ENCODE measurements around the gene TNFAIP2. TPM values are rescaled to one million over a fixed set of nuclear protein-coding genes. Genes with fewer than 3 reads are reported as not detected.

The TNFAIP2 gene
- total and polyA plus RNA-seq, 9 of the 15 experiments (the other 6 are each of a cell fraction or from before 2014, with no cell fraction given): 22.6 to 68.6 (median 44.6) TPM

GRCh38 chr14:103118018-103118662 lies 5.1 kb upstream of the TNFAIP2 start (continued):
- TF ChIP-seq NRF1 (conservative IDR thresholded peaks at IDR 0.05 in 1 of 2, IDR thresholded peaks at IDR 0.05 in 1 of 2) (no peak), USF2 (CRISPR knock-in tag; IDR thresholded peaks at IDR 0.05) (peak; percentile 75), E4F1 (CRISPR knock-in tag; IDR thresholded peaks at IDR 0.05; ENCODE audit: borderline replicate concordance) (no peak), STAT5A (IDR thresholded peaks at IDR 0.05; ENCODE audit: borderline replicate concordance, low read length) (no peak), MYC (IDR thresholded peaks at IDR 0.05; ENCODE audit: low read depth, low read length) (0 out of 2 replicates have a peak, but pooled peaks have one; percentile 13), MYC (CRISPR knock-in tag; IDR thresholded peaks at IDR 0.05; ENCODE audit: borderline replicate concordance, low read depth) (no peak), ZNF133 (CRISPR knock-in tag; IDR thresholded peaks at IDR 0.05) (no peak), NFIX (CRISPR knock-in tag; IDR thresholded peaks at IDR 0.05; ENCODE audit: low read depth) (no peak), ADNP (tag; IDR thresholded peaks at IDR 0.05) (no peak), RAD51 (IDR thresholded peaks at IDR 0.05; ENCODE audit: borderline replicate concordance, low read depth) (peak; percentile 65), THAP7 (CRISPR knock-in tag; IDR thresholded peaks at IDR 0.05) (no peak), BMI1 (IDR thresholded peaks at IDR 0.05; ENCODE audit: low read length) (no peak), HDAC1 (IDR thresholded peaks at IDR 0.05) (0 out of 4 replicates have a peak, but pooled peaks of 1 of the 2 experiments have one; percentile 37), ARID1B (IDR thresholded peaks at IDR 0.05) (no peak), MEIS2 (IDR thresholded peaks at IDR 0.05; ENCODE audit: partially characterized antibody) (no peak), L3MBTL2 (IDR thresholded peaks at IDR 0.05) (0 out of 2 replicates have a peak, but pooled peaks have one; percentile 38), RNF2 (IDR thresholded peaks at IDR 0.05) (no peak), ZNF436 (CRISPR knock-in tag; IDR thresholded peaks at IDR 0.05) (no peak), ZC3H8 (IDR thresholded peaks at IDR 0.05) (no peak), ZBTB49 (CRISPR knock-in tag; IDR thresholded peaks at IDR 0.05; ENCODE audit: borderline replicate concordance) (no peak), TARDBP (IDR thresholded peaks at IDR 0.05) (no peak), CXXC5 (CRISPR knock-in tag; IDR thresholded peaks at IDR 0.05) (0 out of 2 replicates have a peak, but pooled peaks have one; percentile 22), STAG1 (CRISPR knock-in tag; IDR thresholded peaks at IDR 0.05; ENCODE audit: borderline replicate concordance) (no peak), NFE2 (IDR thresholded peaks at IDR 0.05; ENCODE audit: low read depth) (no peak), PTTG1 (tag; IDR thresholded peaks at IDR 0.05; ENCODE audit: low read depth) (no peak)

All from K562 (cell line).